Kidney (tissue), 14 donors: Measurements from ENCODE around the gene CCDC57. TPM values are rescaled to one million over a fixed set of nuclear protein-coding genes. Genes with fewer than 3 reads are reported as not detected.
A peak's percentile ranks its signal among the peaks of the same experiment; 100 is the strongest.

Source experiments
- DNase-seq, 5 donors: peaks; one replicate each; pipeline ENCODE4 v3.0.0-alpha.2; 2013 to 2020
- FAIRE-seq: peaks from 2 replicates; lab custom pipeline; 2012; peaks lifted over from hg19 to GRCh38; lab: Jason Lieb, UNC
- H3K27ac ChIP-seq, 2 donors: one replicate each; pipeline ENCODE4 v1.7.0; 2013; ENCODE audit warnings: low read depth in 2 of 2, low read length in 2 of 2, inconsistent platforms in 1 of 2
- H3K27me3 ChIP-seq: one replicate; pipeline ENCODE4 v1.7.1; 2013; ENCODE audit warnings: low read length, inconsistent platforms; ENCODE audit not compliant: control insufficient read depth, insufficient read depth
- H3K36me3 ChIP-seq, 3 donors: one replicate each; pipeline versions ENCODE4 v1.7.0 to v1.7.1; 2013; ENCODE audit warnings: low read length in 3 of 3, control low read depth in 1 of 3, inconsistent platforms in 1 of 3; ENCODE audit not compliant: insufficient read depth in 3 of 3, control insufficient read depth in 2 of 3
- H3K4me1 ChIP-seq, 3 donors: one replicate each; pipeline versions ENCODE4 v1.7.0 to v1.7.1; 2013; ENCODE audit warnings: low read length in 3 of 3, inconsistent platforms in 1 of 3, low read depth in 1 of 3; ENCODE audit not compliant: control insufficient read depth in 2 of 3, insufficient read depth in 2 of 3
- H3K4me3 ChIP-seq, 3 donors: one replicate each; pipeline versions ENCODE4 v1.7.0 to v1.8.1; 2013; ENCODE audit warnings: low read length in 3 of 3, control low read depth in 1 of 3, inconsistent platforms in 1 of 3
- H3K9ac ChIP-seq, 3 donors: one replicate each; pipeline versions ENCODE4 v1.7.0 to v1.7.1; 2013; ENCODE audit warnings: low read length in 3 of 3, control low read depth in 1 of 3, inconsistent platforms in 1 of 3
- H3K9me3 ChIP-seq, 3 donors: one replicate each; pipeline versions ENCODE4 v1.7.0 to v1.7.1; 2013; ENCODE audit warnings: low read length in 3 of 3, control low read depth in 1 of 3, inconsistent platforms in 1 of 3; ENCODE audit not compliant: control insufficient read depth in 2 of 3, insufficient read depth in 1 of 3
- intact Hi-C: fragments of 100-400 bp; cut with DNase I; formaldehyde crosslinking; loops from one replicate; pipeline ENCODE4 v1.11.1; 2022
- polyA plus RNA-seq: library from polyadenylated mRNA; stranded (reverse); fragments of 350-450 nt; fragmentation: Illumina TruSeq; extraction: RNeasy Lipid Tissue Mini Kit (QIAGEN cat#74804); gene quantifications from one replicate; pipeline ENCODE4 v1.2.3, GENCODE V29; 2014; ENCODE audit warnings: low read depth, low replicate concordance; ENCODE audit not compliant: insufficient read depth
- total RNA-seq: library from RNA; stranded (reverse); fragmentation: NEBNext Ultra II Directional; extraction: Animal tissue kit (Norgen Biotek cat#: 25700); gene quantifications from one replicate; pipeline ENCODE4 v1.2.1, GENCODE V29; 2021
- TF ChIP-seq, protein P1 (sequence below): IDR thresholded peaks from 3 replicates; pipeline ENCODE4 v1.5.1; 2012; ENCODE audit warnings: mild to moderate bottlenecking, moderate library complexity, borderline replicate concordance; ENCODE audit not compliant: insufficient read depth; ENCODE audit errors: extremely low read depth
- donor health status: control.
- donor health status: control.
- donor health status: control.
- donor health status: control.
- donor health status: control.
- donor health status: DM: yes; HTN: yes; CAD: no.
- donor health status: Normal renal cell carcinoma (clear cell type).

Gene CCDC57
- total and polyA plus RNA-seq, 2 donors from 2014 or later, result 46.7 to 79.4 TPM

DNA sequence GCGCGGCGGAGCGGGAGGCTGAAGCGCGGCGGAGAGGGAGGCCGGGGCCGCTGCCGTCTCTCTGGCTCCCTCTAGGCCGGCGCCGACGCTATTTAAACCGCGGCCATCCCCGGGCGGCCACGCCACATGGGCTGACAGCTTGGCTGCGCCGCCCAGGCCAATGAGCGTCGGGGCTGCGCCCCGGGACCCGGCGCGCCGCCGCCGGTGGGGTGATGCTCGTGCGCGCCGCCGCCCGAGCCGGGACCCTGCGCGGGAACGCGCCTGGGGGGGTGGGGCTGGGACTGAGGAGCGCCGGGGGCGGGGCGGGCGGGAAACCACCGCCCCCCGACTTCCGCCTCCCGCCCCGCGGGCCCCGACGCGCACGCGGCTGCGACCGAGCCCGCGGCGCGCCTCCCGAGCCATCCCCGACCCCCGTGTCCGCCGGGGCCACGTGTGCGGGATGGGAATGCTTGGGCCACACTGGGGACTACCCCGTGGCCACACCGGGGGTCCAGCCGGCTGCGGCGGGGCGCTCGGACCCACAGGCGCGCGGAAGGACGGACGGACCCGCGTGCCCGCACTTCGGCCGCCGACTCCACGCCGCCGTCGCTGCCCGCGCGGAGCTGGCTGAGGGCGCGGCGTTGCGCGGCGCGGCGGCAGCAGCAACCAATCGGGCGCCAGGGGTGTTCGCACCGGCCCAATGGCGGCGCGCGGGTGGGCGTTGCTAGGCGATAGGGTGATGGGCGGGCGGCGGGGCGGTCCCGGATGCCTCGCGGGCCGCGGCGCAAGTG lies 114.3 kb downstream of the CCDC57 start, which contains the start of gene FASN:
TSS of gene FASN (minus strand) at position 68 of the 770 bp plus-strand sequence. CDS start 1,791 bp downstream, outside the sequence.
- Histone ChIP-seq H3K4me3 (peak within 1 kb of the TSS in 2 of 3 donors; percentile 1 to 51), H3K4me1 (peaks cover 0 to 31% (median 16%) of the 10 kb centered on the region in 3 donors), H3K27me3 (no peaks in the 10 kb centered on the region), H3K36me3 (peaks cover 0 to 7% (median 2%) of the 10 kb centered on the region in 3 donors), H3K9ac (peak within 1 kb of the TSS in 1 of 3 donors; percentile 46), H3K9me3 (no peaks in the 10 kb centered on the region), H3K27ac (peak within 1 kb of the TSS; percentile 90 to 93)
- DNase-seq, result peak; percentile 95 to 98 (median 97)
- no peak for FAIRE-seq
- intact Hi-C loops, result no loop called here
- TF ChIP-seq, protein P1, sequence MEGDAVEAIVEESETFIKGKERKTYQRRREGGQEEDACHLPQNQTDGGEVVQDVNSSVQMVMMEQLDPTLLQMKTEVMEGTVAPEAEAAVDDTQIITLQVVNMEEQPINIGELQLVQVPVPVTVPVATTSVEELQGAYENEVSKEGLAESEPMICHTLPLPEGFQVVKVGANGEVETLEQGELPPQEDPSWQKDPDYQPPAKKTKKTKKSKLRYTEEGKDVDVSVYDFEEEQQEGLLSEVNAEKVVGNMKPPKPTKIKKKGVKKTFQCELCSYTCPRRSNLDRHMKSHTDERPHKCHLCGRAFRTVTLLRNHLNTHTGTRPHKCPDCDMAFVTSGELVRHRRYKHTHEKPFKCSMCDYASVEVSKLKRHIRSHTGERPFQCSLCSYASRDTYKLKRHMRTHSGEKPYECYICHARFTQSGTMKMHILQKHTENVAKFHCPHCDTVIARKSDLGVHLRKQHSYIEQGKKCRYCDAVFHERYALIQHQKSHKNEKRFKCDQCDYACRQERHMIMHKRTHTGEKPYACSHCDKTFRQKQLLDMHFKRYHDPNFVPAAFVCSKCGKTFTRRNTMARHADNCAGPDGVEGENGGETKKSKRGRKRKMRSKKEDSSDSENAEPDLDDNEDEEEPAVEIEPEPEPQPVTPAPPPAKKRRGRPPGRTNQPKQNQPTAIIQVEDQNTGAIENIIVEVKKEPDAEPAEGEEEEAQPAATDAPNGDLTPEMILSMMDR, result peak; percentile 45

DNA sequence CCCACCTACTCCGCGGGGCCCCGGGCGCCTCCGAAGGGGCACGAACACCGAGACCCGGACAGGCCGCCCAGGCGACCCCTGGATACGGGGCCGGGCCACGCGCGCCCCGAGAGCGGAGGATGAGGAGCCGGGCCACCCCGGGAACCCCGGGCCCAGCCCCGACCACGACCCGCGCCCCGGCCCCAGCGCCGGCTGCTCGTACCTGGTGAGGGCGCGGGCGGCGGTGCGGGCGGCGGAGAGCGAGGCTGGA lies 114.8 kb downstream of the CCDC57 start:
- intact Hi-C loops, result no loop called here
- Histone ChIP-seq H3K4me3 (peak overlapping the region in 1 of 3 donors; percentile 46), H3K27me3 (no peaks in the 10 kb centered on the region), H3K9me3 (no peaks in the 10 kb centered on the region), H3K27ac (peak overlapping the region; percentile 51 to 67), H3K4me1 (peaks cover 0 to 31% (median 13%) of the 10 kb centered on the region in 3 donors), H3K36me3 (peaks cover 0 to 11% (median 2%) of the 10 kb centered on the region in 3 donors), H3K9ac (no peak overlapping the region)
- FAIRE-seq (no peak), DNase-seq (no peak)
- TF ChIP-seq, protein P1, result no peak

DNA sequence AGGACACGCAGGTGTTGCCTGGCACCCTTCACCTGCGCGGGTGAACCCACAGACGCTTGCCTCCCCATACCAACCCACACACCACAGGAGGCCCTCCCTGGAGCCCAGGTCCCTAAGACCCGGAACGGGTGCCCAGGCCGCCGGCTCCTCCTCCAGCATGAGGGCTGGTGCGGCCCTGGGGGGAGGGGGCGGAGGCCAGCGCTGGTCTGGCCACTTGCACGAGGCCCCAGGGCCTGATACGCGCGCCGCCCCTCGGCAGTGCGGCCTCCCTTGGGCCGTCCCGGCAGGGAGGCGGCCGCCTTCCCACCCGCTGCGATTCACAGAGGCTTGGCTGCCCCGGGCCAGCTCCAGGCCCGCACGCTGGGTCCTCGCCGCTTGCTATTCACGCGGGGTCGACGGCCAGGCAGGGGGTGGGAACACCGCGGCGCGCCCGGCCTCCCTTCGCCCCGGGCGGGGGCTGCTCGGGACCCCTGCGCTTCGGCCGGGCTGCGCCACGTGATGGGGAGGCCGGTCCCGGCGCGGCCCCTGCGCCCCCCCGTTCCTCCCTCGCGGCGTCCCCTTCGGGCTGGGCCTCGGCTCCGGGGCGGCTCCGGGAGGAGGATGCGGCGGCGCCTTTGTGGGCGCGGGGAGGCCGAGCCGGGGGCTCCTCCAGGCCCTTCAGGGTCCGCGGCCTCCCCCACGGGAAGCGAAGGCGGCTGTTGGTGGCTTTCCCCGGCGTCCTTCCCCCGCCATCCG lies 115.3 kb downstream of the CCDC57 start:
- DNase-seq (peak; percentile 51 to 89 (median 71)), FAIRE-seq (no peak)
- Histone ChIP-seq H3K4me3 (peak overlapping the region in 2 of 3 donors; percentile 1 to 46), H3K9me3 (no peaks in the 10 kb centered on the region), H3K27me3 (no peaks in the 10 kb centered on the region), H3K9ac (peak overlapping the region in 1 of 3 donors; percentile 26), H3K36me3 (peaks cover 0 to 11% (median 2%) of the 10 kb centered on the region in 3 donors), H3K4me1 (peaks cover 0 to 31% (median 12%) of the 10 kb centered on the region in 3 donors), H3K27ac (peak overlapping the region; percentile 51 to 67)
- intact Hi-C loops, result no loop called here
- TF ChIP-seq, protein P1, result no peak
